Transverse colon (tissue), 4 donors: Measurements from ENCODE around the gene SETD5. TPM values are rescaled to one million over a fixed set of nuclear protein-coding genes. Genes with fewer than 3 reads are reported as not detected.

Experiments
- DNase-seq: peaks from one replicate; pipeline ENCODE4 v3.0.0-alpha.2; 2019
- H3K27ac ChIP-seq, 4 donors: fragments of 200-600 bp; sonication (generic); 2 replicates each; pipeline ENCODE4 v1.5.1; 2016 to 2018; ENCODE audit warnings: inconsistent platforms in 4 of 4
- H3K27me3 ChIP-seq: fragments of 200-600 bp; sonication (generic); 2 replicates; pipeline ENCODE4 v1.5.1; 2017; ENCODE audit warnings: inconsistent platforms
- H3K36me3 ChIP-seq, 4 donors: fragments of 200-600 bp; sonication (generic); 2 replicates each; pipeline ENCODE4 v1.5.1; 2017 to 2019; ENCODE audit warnings: inconsistent platforms in 4 of 4
- H3K4me1 ChIP-seq, 4 donors: fragments of 200-600 bp; sonication (generic); 2 replicates each; pipeline ENCODE4 v1.5.1; 2017 to 2020; ENCODE audit warnings: inconsistent platforms in 4 of 4
- H3K4me3 ChIP-seq, 4 donors: fragments of 200-600 bp; sonication (generic); 1 replicate in 1 of 4; 2 replicates in 3 of 4; pipeline versions ENCODE4 v1.5.1 to v1.6.1; 2017 to 2019; ENCODE audit warnings: inconsistent platforms in 4 of 4
- H3K9me3 ChIP-seq, 2 donors: fragments of 200-600 bp; sonication (generic); 2 replicates each; pipeline ENCODE4 v1.5.1; 2017 to 2019; ENCODE audit warnings: inconsistent platforms in 2 of 2
- CTCF ChIP-seq, 5 experiments: fragments of 200-600 bp in 3 of 5; fragments of 450-650 bp in 2 of 5; sonication (generic) in 3 of 5; IDR thresholded peaks; 1 replicate in 2 of 5; 2 replicates in 3 of 5; pipeline ENCODE4 v1.5.1; 2016 to 2017; ENCODE audit warnings: antibody characterized with exemption in 5 of 5, inconsistent platforms in 3 of 5, mild to moderate bottlenecking in 2 of 5, moderate library complexity in 1 of 5
- EP300 ChIP-seq: sonication (generic); formaldehyde crosslinking; IDR thresholded peaks from one replicate; pipeline ENCODE4 v1.6.1; 2017; ENCODE audit warnings: antibody characterized with exemption, low read depth
- POLR2A ChIP-seq: fragments of 450-650 bp; IDR thresholded peaks from one replicate; pipeline ENCODE4 v1.6.1; 2016; ENCODE audit warnings: antibody characterized with exemption, mild to moderate bottlenecking, moderate library complexity
- POLR2AphosphoS5 ChIP-seq, 3 donors: sonication (generic); formaldehyde crosslinking; IDR thresholded peaks; one replicate each; pipeline ENCODE4 v1.6.1; 2016; ENCODE audit warnings: antibody characterized with exemption in 3 of 3
- WGBS, 2 donors: methylation state at CpG; one replicate each; pipeline ENCODE4 v1.1.5; 2018; ENCODE audit warnings: low coverage in 1 of 2; 5-methylcytosine and 5-hydroxymethylcytosine counted together
- in situ Hi-C, 4 donors: fragments of 200-750 bp; cut with MboI; loops; one replicate each; pipeline versions ENCODE4 v1.15.0 to v1.15.1; 2017; ENCODE audit warnings: low sequenced_read_pairs in 3 of 4, low pct_ligation_motif_present in 1 of 4, low pct_unique_long_range_greater_than_20kb in 1 of 4
- intact Hi-C: fragments of 100-400 bp; cut with DNase I; formaldehyde crosslinking; loops from one replicate; pipeline ENCODE4 v1.15.1; 2023; ENCODE audit warnings: low total_unique reads
- total RNA-seq, 4 donors: library from RNA; depleted of rRNA; stranded (reverse); fragments of >200 nt; gene quantifications; one replicate each; pipeline ENCODE4 v1.1.0, GENCODE V29; 2016

The SETD5 gene
- total RNA-seq, 4 donors from 2014 or later: 70.6 to 161 (median 129) TPM

DNA sequence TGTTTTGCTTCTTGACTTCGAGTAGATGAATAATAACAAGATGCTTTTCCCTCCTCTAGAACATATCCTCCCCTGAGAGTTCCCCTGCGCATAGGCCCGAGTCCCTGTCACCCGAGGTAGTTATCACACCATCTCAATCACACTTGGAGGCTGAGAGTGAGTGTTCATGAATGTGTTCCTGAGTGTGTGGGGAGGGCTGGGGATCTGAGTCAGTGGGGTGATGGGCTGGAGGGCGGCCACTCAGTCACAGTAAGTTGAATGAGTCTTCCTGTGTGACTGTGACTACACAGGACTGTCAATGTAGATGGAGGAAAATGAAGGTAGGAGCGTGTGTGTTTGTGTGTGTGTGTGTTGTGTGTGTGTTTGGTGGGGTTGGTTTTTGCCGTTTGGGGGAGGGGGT lies 71.0 kb downstream of the SETD5 start:
- Histone ChIP-seq H3K9me3 (no peaks in the 10 kb centered on the region), H3K27me3 (no peaks in the 10 kb centered on the region), H3K4me3 (no peak overlapping the region), H3K36me3 (peaks cover 2 to 83% (median 42%) of the 10 kb centered on the region in 4 donors), H3K4me1 (no peaks in the 10 kb centered on the region), H3K27ac (no peak overlapping the region)
- 89 to 91% methylated on average over 5 to 7 of the region's 7 CpGs for whole genome bisulfite sequencing, 2 donors
- intact Hi-C loops: no loop called here
- no peak for DNase-seq
- TF ChIP-seq EP300 (no peak), CTCF (IDR thresholded peaks at IDR 0.05) (no peak), POLR2AphosphoS5 (IDR thresholded peaks at IDR 0.05) (no peak), POLR2A (no peak)
- in situ Hi-C loops: loop anchor here in 2 of 4 donors (25.0 kb wide), 1 partner anchor 106 kb away; the partner anchor contains the start of gene THUMPD3 (in 2 of the 2)

- no peaks in the 10 kb centered on the region for H3K9me3 ChIP-seq
- TF ChIP-seq POLR2AphosphoS5 (IDR thresholded peaks at IDR 0.05): no peak
- no peak for TF ChIP-seq EP300
- TF ChIP-seq POLR2A: no peak
- TF ChIP-seq CTCF (IDR thresholded peaks at IDR 0.05): no peak
- H3K36me3 ChIP-seq: peaks cover 2 to 85% (median 43%) of the 10 kb centered on the region in 4 donors
- no peaks in the 10 kb centered on the region for H3K27me3 ChIP-seq
- no peak for DNase-seq
- H3K4me3 ChIP-seq: no peak overlapping the region
- in situ Hi-C loops (loop anchor here in 2 of 4 donors (25.0 kb wide), 1 partner anchor 108 kb away; the partner anchor contains the start of gene THUMPD3 (in 2 of the 2)), intact Hi-C loops (no loop called here)
- H3K27ac ChIP-seq: no peak overlapping the region
- no peaks in the 10 kb centered on the region for H3K4me1 ChIP-seq
- 92 to 100% methylated on average over 3 of the region's 3 CpGs for WGBS, 2 donors
These were observed 72.6 kb downstream of the SETD5 start for GRCh38 chr3:9469986-9470385.

DNA sequence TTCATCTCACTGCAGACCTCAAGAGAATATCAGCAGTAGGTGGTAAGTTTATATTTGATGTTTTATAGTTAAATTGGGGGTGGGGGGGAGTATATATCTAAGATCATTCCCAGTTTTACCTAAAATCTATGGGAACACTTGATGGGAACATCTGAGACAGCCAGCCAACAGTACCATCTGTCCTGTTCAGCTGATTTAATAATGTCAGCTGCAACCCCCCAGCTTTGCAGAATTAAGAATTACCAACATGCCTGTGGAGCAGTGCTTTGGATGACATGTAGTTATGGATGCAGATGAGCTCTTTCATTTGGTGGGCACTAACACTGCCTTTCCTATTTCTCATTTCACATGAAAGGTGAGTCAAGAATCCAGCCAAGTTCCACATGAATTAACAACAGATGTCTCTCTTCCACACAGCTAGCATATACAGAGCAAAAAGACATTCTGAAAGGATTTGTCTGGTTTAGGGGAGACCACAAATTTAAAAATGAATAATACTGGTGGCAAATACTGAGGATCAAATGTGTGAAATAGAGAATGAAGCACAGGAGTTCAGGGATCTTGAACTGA lies 76.2 kb downstream of the SETD5 start:
- in situ Hi-C loops (loop anchor here in 2 of 4 donors (25.0 kb wide), 1 partner anchor 111 kb away; the partner anchor contains the start of gene THUMPD3 (in 2 of the 2)), intact Hi-C loops (no loop called here)
- no peaks in the 10 kb centered on the region for H3K27me3 ChIP-seq
- H3K4me3 ChIP-seq: no peak overlapping the region
- no peaks in the 10 kb centered on the region for H3K4me1 ChIP-seq
- TF ChIP-seq CTCF (IDR thresholded peaks at IDR 0.05): no peak
- TF ChIP-seq EP300: no peak
- H3K9me3 ChIP-seq: no peaks in the 10 kb centered on the region
- no peak for DNase-seq
- H3K27ac ChIP-seq: no peak overlapping the region
- H3K36me3 ChIP-seq: peaks cover 0 to 78% (median 40%) of the 10 kb centered on the region in 4 donors

DNA sequence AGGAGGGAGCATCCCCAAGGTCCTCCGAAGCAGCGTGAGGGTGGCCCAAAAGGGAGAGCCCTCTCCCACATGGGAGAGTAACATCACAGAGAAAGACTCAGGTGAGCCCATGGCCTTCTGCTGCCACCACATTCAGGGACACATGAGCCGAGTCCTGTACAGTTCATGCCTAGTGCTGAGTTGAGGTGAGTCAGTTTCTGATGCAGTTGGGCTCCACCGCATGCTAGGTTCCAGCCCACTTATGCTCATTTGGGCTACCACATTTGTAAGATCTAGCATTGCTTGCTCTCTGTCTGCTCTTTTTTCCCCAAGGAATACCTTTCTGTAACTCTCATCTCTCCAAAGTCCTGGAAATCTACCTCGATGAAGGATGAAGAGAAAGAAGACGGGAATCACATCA lies 77.1 kb downstream of the SETD5 start:
- Histone ChIP-seq H3K4me3 (no peak overlapping the region), H3K36me3 (peaks cover 0 to 81% (median 34%) of the 10 kb centered on the region in 4 donors), H3K9me3 (no peaks in the 10 kb centered on the region), H3K27me3 (no peaks in the 10 kb centered on the region), H3K27ac (no peak overlapping the region), H3K4me1 (no peaks in the 10 kb centered on the region)
- in situ Hi-C loops (loop anchor here in 2 of 4 donors (25.0 kb wide), 1 partner anchor 112 kb away; the partner anchor contains the start of gene THUMPD3 (in 2 of the 2)), intact Hi-C loops (no loop called here)
- DNase-seq: no peak
- TF ChIP-seq CTCF (IDR thresholded peaks at IDR 0.05) (no peak), EP300 (no peak), POLR2AphosphoS5 (IDR thresholded peaks at IDR 0.05) (no peak), POLR2A (no peak)
- WGBS, 2 donors: 92 to 100% methylated on average over 1 to 6 of the region's 6 CpGs
